ENCODE results near the gene HEYL.

Gene HEYL

GRCh38 chr1:39668894-39669293, 29.5 kb upstream of the HEYL start:
- Histone ChIP-seq H3K27me3 (ENCODE audit: control insufficient read depth, insufficient read depth, low read length, poor library complexity, severe bottlenecking) (peaks cover 92% of the 10 kb centered on the region), H3K27ac (ENCODE audit: insufficient read depth, low read depth, low read length, poor library complexity, severe bottlenecking) (no peak overlapping the region), H3K9me3 (ENCODE audit: control insufficient read depth, low read length) (no peaks in the 10 kb centered on the region), H3K4me1 (ENCODE audit: control insufficient read depth, insufficient read depth, low read length) (peaks cover 6% of the 10 kb centered on the region), H3K4me3 (ENCODE audit: insufficient read depth, low read depth, low read length) (no peak overlapping the region), H3K36me3 (ENCODE audit: control insufficient read depth, insufficient read depth, low read length) (no peaks in the 10 kb centered on the region)
- WGBS, 2 experiments, result 87 to 88% methylated on average over 3 of the region's 3 CpGs

- H3K4me3 ChIP-seq (ENCODE audit: insufficient read depth, low read depth, low read length), result no peak overlapping the region
- no peak overlapping the region for H3K27ac ChIP-seq (ENCODE audit: insufficient read depth, low read depth, low read length, poor library complexity, severe bottlenecking)
- peaks cover 89% of the 10 kb centered on the region for H3K27me3 ChIP-seq (ENCODE audit: control insufficient read depth, insufficient read depth, low read length, poor library complexity, severe bottlenecking)
- peaks cover 6% of the 10 kb centered on the region for H3K4me1 ChIP-seq (ENCODE audit: control insufficient read depth, insufficient read depth, low read length)
- H3K9me3 ChIP-seq (ENCODE audit: control insufficient read depth, low read length), result no peaks in the 10 kb centered on the region
- H3K36me3 ChIP-seq (ENCODE audit: control insufficient read depth, insufficient read depth, low read length), result no peaks in the 10 kb centered on the region
- 64 to 66% methylated on average over 3 of the region's 3 CpGs for WGBS, 2 experiments
Measured at GRCh38 chr1:39668111-39668510, 28.7 kb upstream of the HEYL start.

DNA sequence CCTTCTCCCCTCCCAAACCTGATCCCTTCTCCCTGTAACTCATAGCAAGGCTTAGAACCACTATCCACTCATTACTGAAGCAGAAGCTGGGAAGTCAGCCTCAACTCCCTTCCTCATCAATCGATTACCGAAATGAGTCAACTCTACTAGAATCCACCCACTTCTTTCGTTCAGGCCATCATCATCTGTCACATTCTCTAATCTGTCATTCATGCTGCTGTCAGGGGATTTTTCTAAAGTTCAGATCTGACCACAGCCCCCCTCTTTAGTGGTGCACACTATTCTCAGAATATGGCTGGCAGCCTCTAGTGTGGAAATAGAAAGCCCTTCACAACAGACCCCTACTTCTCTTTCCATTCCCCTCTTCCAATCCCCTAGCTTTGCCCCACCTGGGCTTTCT, 27.3 kb upstream of the HEYL start:
- H3K4me1 ChIP-seq (ENCODE audit: control insufficient read depth, insufficient read depth, low read length), result peaks cover 6% of the 10 kb centered on the region
- no peak overlapping the region for H3K4me3 ChIP-seq (ENCODE audit: insufficient read depth, low read depth, low read length)
- 78 to 80% methylated on average over 3 of the region's 3 CpGs for WGBS, 2 experiments
- peaks cover 89% of the 10 kb centered on the region for H3K27me3 ChIP-seq (ENCODE audit: control insufficient read depth, insufficient read depth, low read length, poor library complexity, severe bottlenecking)
- H3K36me3 ChIP-seq (ENCODE audit: control insufficient read depth, insufficient read depth, low read length), result no peaks in the 10 kb centered on the region
- H3K9me3 ChIP-seq (ENCODE audit: control insufficient read depth, low read length), result no peaks in the 10 kb centered on the region
- H3K27ac ChIP-seq (ENCODE audit: insufficient read depth, low read depth, low read length, poor library complexity, severe bottlenecking), result no peak overlapping the region

DNA sequence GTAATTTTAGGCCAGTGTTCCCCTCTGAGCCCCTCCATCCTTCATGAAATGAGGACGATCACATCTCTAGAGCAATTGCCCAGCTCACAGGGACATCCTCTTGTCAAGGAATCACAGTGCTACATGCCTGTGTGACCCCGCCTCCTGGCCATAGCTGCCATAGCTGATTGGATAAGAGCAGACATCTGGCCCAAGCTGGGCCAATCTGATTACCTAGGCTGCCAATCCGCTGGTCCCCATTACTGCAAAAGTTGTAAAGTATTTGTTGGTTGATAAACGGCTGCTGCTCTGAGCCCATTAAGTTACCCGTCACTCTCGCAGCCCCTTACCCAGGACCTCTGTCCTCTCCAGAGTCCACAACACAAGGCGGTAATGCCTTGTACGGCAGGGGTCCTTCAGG, 24.1 kb upstream of the HEYL start:
- Histone ChIP-seq H3K4me1 (ENCODE audit: control insufficient read depth, insufficient read depth, low read length) (no peaks in the 10 kb centered on the region), H3K27me3 (ENCODE audit: control insufficient read depth, insufficient read depth, low read length, poor library complexity, severe bottlenecking) (peaks cover 89% of the 10 kb centered on the region), H3K4me3 (ENCODE audit: insufficient read depth, low read depth, low read length) (no peak overlapping the region), H3K27ac (ENCODE audit: insufficient read depth, low read depth, low read length, poor library complexity, severe bottlenecking) (no peak overlapping the region), H3K9me3 (ENCODE audit: control insufficient read depth, low read length) (no peaks in the 10 kb centered on the region), H3K36me3 (ENCODE audit: control insufficient read depth, insufficient read depth, low read length) (no peaks in the 10 kb centered on the region)
- 80 to 82% methylated on average over 8 of the region's 8 CpGs for WGBS, 2 experiments

GRCh38 chr1:39662861-39663260, 23.4 kb upstream of the HEYL start:
- H3K36me3 ChIP-seq (ENCODE audit: control insufficient read depth, insufficient read depth, low read length), result no peaks in the 10 kb centered on the region
- H3K4me3 ChIP-seq (ENCODE audit: insufficient read depth, low read depth, low read length), result no peak overlapping the region
- no peaks in the 10 kb centered on the region for H3K9me3 ChIP-seq (ENCODE audit: control insufficient read depth, low read length)
- H3K4me1 ChIP-seq (ENCODE audit: control insufficient read depth, insufficient read depth, low read length), result no peaks in the 10 kb centered on the region
- peaks cover 86% of the 10 kb centered on the region for H3K27me3 ChIP-seq (ENCODE audit: control insufficient read depth, insufficient read depth, low read length, poor library complexity, severe bottlenecking)
- 82 to 83% methylated on average over 1 of the region's 1 CpG for WGBS, 2 experiments
- no peak overlapping the region for H3K27ac ChIP-seq (ENCODE audit: insufficient read depth, low read depth, low read length, poor library complexity, severe bottlenecking)

DNA sequence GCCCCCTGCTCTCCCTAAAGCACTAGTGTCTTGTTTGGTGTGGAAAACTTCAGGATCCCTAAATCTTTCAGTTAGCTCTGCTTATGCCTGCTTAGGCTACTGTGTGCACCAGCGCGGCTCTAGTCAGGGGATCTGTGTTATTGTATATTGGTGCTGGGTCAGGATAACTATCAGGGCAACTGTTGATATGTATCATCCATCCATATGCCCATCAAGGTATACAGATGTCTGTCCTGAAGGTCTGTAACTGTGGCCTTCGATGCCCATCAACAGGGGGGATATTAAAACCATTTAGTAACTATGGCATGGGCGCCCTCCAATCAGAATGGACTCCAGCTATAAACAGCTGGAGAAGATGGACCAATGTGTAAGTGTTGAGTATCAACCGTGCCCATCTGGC, 20.1 kb upstream of the HEYL start:
- Histone ChIP-seq H3K4me3 (ENCODE audit: insufficient read depth, low read depth, low read length) (no peak overlapping the region), H3K27me3 (ENCODE audit: control insufficient read depth, insufficient read depth, low read length, poor library complexity, severe bottlenecking) (peaks cover 86% of the 10 kb centered on the region), H3K4me1 (ENCODE audit: control insufficient read depth, insufficient read depth, low read length) (no peaks in the 10 kb centered on the region), H3K9me3 (ENCODE audit: control insufficient read depth, low read length) (no peaks in the 10 kb centered on the region), H3K27ac (ENCODE audit: insufficient read depth, low read depth, low read length, poor library complexity, severe bottlenecking) (no peak overlapping the region), H3K36me3 (ENCODE audit: control insufficient read depth, insufficient read depth, low read length) (no peaks in the 10 kb centered on the region)
- 68 to 77% methylated on average over 5 of the region's 5 CpGs for WGBS, 2 experiments

- H3K27me3 ChIP-seq (ENCODE audit: control insufficient read depth, insufficient read depth, low read length, poor library complexity, severe bottlenecking), result peaks cover 91% of the 10 kb centered on the region
- no peaks in the 10 kb centered on the region for H3K9me3 ChIP-seq (ENCODE audit: control insufficient read depth, low read length)
- no peak overlapping the region for H3K4me3 ChIP-seq (ENCODE audit: insufficient read depth, low read depth, low read length)
- H3K27ac ChIP-seq (ENCODE audit: insufficient read depth, low read depth, low read length, poor library complexity, severe bottlenecking), result no peak overlapping the region
- H3K4me1 ChIP-seq (ENCODE audit: control insufficient read depth, insufficient read depth, low read length), result no peaks in the 10 kb centered on the region
- H3K36me3 ChIP-seq (ENCODE audit: control insufficient read depth, insufficient read depth, low read length), result no peaks in the 10 kb centered on the region
- 83 to 87% methylated on average over 12 of the region's 12 CpGs for WGBS, 2 experiments
Measured at GRCh38 chr1:39659110-39659509, 19.7 kb upstream of the HEYL start.

- H3K4me1 ChIP-seq (ENCODE audit: control insufficient read depth, insufficient read depth, low read length), result no peaks in the 10 kb centered on the region
- H3K4me3 ChIP-seq (ENCODE audit: insufficient read depth, low read depth, low read length), result no peak overlapping the region
- WGBS, 2 experiments, result 17 to 18% methylated on average over 6 of the region's 6 CpGs
- H3K27me3 ChIP-seq (ENCODE audit: control insufficient read depth, insufficient read depth, low read length, poor library complexity, severe bottlenecking), result peaks cover 92% of the 10 kb centered on the region
- H3K27ac ChIP-seq (ENCODE audit: insufficient read depth, low read depth, low read length, poor library complexity, severe bottlenecking), result no peak overlapping the region
- no peaks in the 10 kb centered on the region for H3K36me3 ChIP-seq (ENCODE audit: control insufficient read depth, insufficient read depth, low read length)
- H3K9me3 ChIP-seq (ENCODE audit: control insufficient read depth, low read length), result no peaks in the 10 kb centered on the region
Measured at GRCh38 chr1:39657923-39658485, 18.6 kb upstream of the HEYL start.

DNA sequence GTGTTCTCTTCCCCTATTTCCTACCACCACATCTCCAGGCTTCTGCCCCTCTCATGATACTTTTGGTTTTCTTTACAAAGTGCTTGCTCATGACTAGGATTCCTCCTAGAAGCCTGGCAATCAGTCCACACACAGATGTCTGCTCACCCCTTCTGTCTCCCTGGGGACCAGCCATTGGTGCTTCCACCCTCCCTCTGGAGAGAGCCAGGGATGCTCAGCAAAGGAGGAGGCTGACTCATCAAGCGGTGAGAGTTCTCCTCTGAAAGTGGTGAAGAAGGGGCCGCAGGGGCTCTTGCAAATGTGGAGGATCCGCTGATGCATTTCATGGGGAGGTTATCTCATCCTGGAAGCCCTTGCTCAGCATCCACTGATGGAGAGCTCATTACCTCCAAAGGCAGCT, 18.0 kb upstream of the HEYL start:
- Histone ChIP-seq H3K36me3 (ENCODE audit: control insufficient read depth, insufficient read depth, low read length) (no peaks in the 10 kb centered on the region), H3K27ac (ENCODE audit: insufficient read depth, low read depth, low read length, poor library complexity, severe bottlenecking) (no peak overlapping the region), H3K27me3 (ENCODE audit: control insufficient read depth, insufficient read depth, low read length, poor library complexity, severe bottlenecking) (peaks cover 86% of the 10 kb centered on the region), H3K9me3 (ENCODE audit: control insufficient read depth, low read length) (no peaks in the 10 kb centered on the region), H3K4me3 (ENCODE audit: insufficient read depth, low read depth, low read length) (no peak overlapping the region), H3K4me1 (ENCODE audit: control insufficient read depth, insufficient read depth, low read length) (no peaks in the 10 kb centered on the region)
- 49 to 52% methylated on average over 3 of the region's 3 CpGs for WGBS, 2 experiments

GRCh38 chr1:39656391-39656790, 16.9 kb upstream of the HEYL start:
- peaks cover 75% of the 10 kb centered on the region for H3K27me3 ChIP-seq (ENCODE audit: control insufficient read depth, insufficient read depth, low read length, poor library complexity, severe bottlenecking)
- H3K4me1 ChIP-seq (ENCODE audit: control insufficient read depth, insufficient read depth, low read length), result no peaks in the 10 kb centered on the region
- H3K27ac ChIP-seq (ENCODE audit: insufficient read depth, low read depth, low read length, poor library complexity, severe bottlenecking), result no peak overlapping the region
- no peaks in the 10 kb centered on the region for H3K36me3 ChIP-seq (ENCODE audit: control insufficient read depth, insufficient read depth, low read length)
- no peaks in the 10 kb centered on the region for H3K9me3 ChIP-seq (ENCODE audit: control insufficient read depth, low read length)
- no peak overlapping the region for H3K4me3 ChIP-seq (ENCODE audit: insufficient read depth, low read depth, low read length)
- WGBS, 2 experiments, result 85 to 87% methylated on average over 2 of the region's 2 CpGs
